ENCODE measurements around the gene ZNF496. TPM values are rescaled to one million over a fixed set of nuclear protein-coding genes. Genes with fewer than 3 reads are reported as not detected.
A peak's percentile ranks its signal among the peaks of the same experiment; 100 is the strongest.

ZNF496 gene
- total RNA-seq, 1 experiment from 2014 or later, result 21.4 TPM

DNA sequence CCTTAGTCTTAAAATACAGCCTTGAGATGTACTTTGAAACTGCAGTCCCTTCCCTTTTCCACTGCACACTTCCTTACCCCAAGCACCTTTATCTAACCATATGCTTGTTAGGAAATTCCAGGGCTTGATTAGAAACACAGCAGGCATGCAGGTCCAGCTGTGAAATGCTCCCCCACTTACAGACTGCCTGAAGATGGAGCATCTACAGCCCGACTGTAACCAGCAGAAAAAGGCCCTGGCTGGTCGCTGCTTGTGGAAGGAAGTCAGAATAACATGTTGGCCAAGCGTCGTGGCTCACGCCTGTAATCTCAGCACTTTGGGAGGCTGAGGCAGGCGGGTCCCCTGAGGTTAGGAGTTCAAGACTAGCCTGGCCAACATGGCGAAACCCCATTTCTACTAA lies 38.6 kb downstream of the ZNF496 start:
- BruUV-seq (replicated peaks), result no TSS peak
- Histone ChIP-seq H3K36me3 (ENCODE audit: control insufficient read depth, insufficient read depth, low read length) (no peaks in the 10 kb centered on the region), H3K27me3 (ENCODE audit: control insufficient read depth, insufficient read depth, low read length) (no peaks in the 10 kb centered on the region; the same call in 1 of the 2 replicates), H3K4me3 (ENCODE audit: low read depth in 2 of 2, low read length in 2 of 2) (no peak overlapping the region), H3K27ac (ENCODE audit: low read length) (no peak overlapping the region), H3K9me3 (ENCODE audit: control insufficient read depth, insufficient read depth, low read depth, low read length) (no peaks in the 10 kb centered on the region), H3K4me1 (ENCODE audit: control insufficient read depth, insufficient read depth, low read length) (no peaks in the 10 kb centered on the region)
- POLR2A ChIA-PET, result no interaction called here
- TF ChIP-seq, protein P1, sequence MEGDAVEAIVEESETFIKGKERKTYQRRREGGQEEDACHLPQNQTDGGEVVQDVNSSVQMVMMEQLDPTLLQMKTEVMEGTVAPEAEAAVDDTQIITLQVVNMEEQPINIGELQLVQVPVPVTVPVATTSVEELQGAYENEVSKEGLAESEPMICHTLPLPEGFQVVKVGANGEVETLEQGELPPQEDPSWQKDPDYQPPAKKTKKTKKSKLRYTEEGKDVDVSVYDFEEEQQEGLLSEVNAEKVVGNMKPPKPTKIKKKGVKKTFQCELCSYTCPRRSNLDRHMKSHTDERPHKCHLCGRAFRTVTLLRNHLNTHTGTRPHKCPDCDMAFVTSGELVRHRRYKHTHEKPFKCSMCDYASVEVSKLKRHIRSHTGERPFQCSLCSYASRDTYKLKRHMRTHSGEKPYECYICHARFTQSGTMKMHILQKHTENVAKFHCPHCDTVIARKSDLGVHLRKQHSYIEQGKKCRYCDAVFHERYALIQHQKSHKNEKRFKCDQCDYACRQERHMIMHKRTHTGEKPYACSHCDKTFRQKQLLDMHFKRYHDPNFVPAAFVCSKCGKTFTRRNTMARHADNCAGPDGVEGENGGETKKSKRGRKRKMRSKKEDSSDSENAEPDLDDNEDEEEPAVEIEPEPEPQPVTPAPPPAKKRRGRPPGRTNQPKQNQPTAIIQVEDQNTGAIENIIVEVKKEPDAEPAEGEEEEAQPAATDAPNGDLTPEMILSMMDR (IDR thresholded peaks at IDR 0.05), result no peak
- no peak for TF ChIP-seq TCF7L2 (IDR thresholded peaks at IDR 0.05; ENCODE audit: low read depth, low read length)
- no peak for DNase-seq (ENCODE audit: low read depth, low spot score)
- ATAC-seq, result 0 out of 2 replicates have a peak, but pooled peaks have one; percentile 26
- CTCF ChIA-PET, result no interaction called here
- intact Hi-C loops (cut with micrococcal nuclease; ENCODE audit: unreplicated experiment), result no loop called here
- in situ Hi-C loops (cut with HindIII; ENCODE audit: low pct_unique_long_range_greater_than_20kb, low sequenced_read_pairs), result no loop called here

DNA sequence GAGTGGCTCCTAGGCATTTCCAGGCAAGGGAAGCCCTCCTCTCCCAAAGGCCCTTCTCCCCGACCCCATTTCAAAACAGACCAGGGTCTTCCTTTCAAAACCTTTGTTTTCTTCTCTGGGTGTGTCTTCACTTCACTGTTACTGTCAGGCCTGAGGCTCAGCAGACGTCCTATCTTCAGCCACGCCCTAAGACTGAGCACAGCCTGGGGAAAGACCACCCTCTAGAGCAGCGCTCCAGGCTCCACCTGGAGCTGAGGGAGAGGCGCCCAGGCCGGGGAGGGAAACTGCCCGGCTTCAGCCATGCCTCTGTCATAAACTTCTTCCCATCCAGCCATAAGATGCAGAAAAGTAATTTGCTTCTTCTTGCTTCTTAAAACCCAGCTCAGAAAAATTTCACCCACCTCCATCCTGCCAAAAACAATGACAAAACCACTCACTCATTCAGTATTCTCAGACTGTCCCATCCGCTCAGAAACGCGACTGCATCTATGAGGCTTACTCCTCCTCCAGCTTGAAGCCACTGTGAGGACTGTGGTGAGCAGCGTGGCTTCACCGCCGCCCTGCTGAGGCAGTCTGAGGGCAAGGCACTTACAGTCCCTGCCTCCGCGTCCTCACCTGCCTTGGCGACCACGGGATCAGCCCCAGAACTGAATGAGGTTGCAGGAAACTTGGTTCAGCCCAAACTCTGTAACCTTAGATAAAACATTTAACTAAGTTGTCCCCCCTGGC lies 39.7 kb downstream of the ZNF496 start:
- TF ChIP-seq TCF7L2 (IDR thresholded peaks at IDR 0.05; ENCODE audit: low read depth, low read length) (no peak), SIN3A (IDR thresholded peaks at IDR 0.05; ENCODE audit: borderline replicate concordance, insufficient read depth, low read depth, low read length) (no peak), POLR2AphosphoS5 (IDR thresholded peaks at IDR 0.05; ENCODE audit: low read depth, low read length) (no peak)
- TF ChIP-seq, protein P1 (IDR thresholded peaks at IDR 0.05), result no peak
- TF ChIP-seq, protein P2, sequence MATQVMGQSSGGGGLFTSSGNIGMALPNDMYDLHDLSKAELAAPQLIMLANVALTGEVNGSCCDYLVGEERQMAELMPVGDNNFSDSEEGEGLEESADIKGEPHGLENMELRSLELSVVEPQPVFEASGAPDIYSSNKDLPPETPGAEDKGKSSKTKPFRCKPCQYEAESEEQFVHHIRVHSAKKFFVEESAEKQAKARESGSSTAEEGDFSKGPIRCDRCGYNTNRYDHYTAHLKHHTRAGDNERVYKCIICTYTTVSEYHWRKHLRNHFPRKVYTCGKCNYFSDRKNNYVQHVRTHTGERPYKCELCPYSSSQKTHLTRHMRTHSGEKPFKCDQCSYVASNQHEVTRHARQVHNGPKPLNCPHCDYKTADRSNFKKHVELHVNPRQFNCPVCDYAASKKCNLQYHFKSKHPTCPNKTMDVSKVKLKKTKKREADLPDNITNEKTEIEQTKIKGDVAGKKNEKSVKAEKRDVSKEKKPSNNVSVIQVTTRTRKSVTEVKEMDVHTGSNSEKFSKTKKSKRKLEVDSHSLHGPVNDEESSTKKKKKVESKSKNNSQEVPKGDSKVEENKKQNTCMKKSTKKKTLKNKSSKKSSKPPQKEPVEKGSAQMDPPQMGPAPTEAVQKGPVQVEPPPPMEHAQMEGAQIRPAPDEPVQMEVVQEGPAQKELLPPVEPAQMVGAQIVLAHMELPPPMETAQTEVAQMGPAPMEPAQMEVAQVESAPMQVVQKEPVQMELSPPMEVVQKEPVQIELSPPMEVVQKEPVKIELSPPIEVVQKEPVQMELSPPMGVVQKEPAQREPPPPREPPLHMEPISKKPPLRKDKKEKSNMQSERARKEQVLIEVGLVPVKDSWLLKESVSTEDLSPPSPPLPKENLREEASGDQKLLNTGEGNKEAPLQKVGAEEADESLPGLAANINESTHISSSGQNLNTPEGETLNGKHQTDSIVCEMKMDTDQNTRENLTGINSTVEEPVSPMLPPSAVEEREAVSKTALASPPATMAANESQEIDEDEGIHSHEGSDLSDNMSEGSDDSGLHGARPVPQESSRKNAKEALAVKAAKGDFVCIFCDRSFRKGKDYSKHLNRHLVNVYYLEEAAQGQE (IDR thresholded peaks at IDR 0.05; ENCODE audit: insufficient read depth in 1 of 2, low read depth in 2 of 2, low read length in 1 of 2), result no peak
- H3K27me3 ChIP-seq (ENCODE audit: control insufficient read depth, insufficient read depth, low read length), result no peaks in the 10 kb centered on the region; the same call in 1 of the 2 replicates
- no peak overlapping the region for H3K27ac ChIP-seq (ENCODE audit: low read length)
- H3K4me1 ChIP-seq (ENCODE audit: control insufficient read depth, insufficient read depth, low read length), result no peaks in the 10 kb centered on the region
- H3K9me3 ChIP-seq (ENCODE audit: control insufficient read depth, insufficient read depth, low read depth, low read length), result no peaks in the 10 kb centered on the region
- POLR2A ChIA-PET, result no interaction called here
- no TSS peak for BruUV-seq (replicated peaks)
- intact Hi-C loops (cut with micrococcal nuclease; ENCODE audit: unreplicated experiment), result no loop called here
- H3K36me3 ChIP-seq (ENCODE audit: control insufficient read depth, insufficient read depth, low read length), result no peaks in the 10 kb centered on the region
- no peak for DNase-seq (ENCODE audit: low read depth, low spot score)
- no peak overlapping the region for H3K4me3 ChIP-seq (ENCODE audit: low read depth in 2 of 2, low read length in 2 of 2)
- in situ Hi-C loops (cut with HindIII; ENCODE audit: low pct_unique_long_range_greater_than_20kb, low sequenced_read_pairs), result no loop called here
- CTCF ChIA-PET, result no interaction called here
- ATAC-seq, result 0 out of 2 replicates have a peak, but pooled peaks have one; percentile 47
